ENCODE results near the gene OSBPL2.

OSBPL2 gene

DNA sequence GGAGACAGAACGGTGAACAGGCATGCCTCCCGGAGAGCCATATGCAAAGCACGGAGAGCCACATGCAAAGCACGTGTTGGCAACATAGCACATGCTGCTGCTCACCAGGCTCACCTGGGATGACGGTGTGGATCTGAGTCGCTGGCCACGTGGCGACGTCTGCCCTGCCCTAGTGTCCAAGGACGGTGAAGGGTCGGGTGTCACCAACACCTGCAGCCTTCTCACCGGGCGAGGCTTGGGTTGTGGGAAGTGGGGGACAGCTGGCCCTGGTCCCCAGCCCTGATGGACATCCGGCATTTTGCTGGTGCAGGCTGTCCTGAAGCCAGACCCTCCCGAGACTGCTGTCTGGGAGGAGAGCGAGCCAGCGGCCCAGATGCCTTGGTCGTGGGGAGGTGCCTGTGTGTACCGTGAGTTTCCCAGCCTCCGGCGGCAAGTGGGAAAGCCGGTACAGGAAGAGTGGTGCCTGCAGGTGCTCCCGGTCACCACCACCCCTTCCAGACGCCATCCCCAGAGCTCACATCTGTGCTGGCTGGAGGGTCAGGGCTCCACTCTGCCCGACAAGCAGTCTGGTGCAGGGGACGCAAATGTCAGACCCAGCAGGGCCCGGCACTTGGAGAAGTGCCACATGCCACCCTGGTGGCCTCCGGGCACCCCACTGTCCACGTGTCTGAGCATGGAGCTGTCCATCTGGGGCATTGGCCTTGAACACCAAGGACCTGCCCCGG is 58.6 kb downstream of the OSBPL2 start:
- DNase-seq (ENCODE audit: insufficient read length, low spot score) (no peak), FAIRE-seq (peak; percentile 83)

- no peak for DNase-seq (ENCODE audit: insufficient read length, low spot score)
- FAIRE-seq: peak; percentile 9
Measured at GRCh38 chr20:62297449-62298227, 59.3 kb downstream of the OSBPL2 start.

GRCh38 chr20:62298577-62299249 is 60.4 kb downstream of the OSBPL2 start:
- DNase-seq (ENCODE audit: insufficient read length, low spot score) (no peak), FAIRE-seq (peak; percentile 44)

DNA sequence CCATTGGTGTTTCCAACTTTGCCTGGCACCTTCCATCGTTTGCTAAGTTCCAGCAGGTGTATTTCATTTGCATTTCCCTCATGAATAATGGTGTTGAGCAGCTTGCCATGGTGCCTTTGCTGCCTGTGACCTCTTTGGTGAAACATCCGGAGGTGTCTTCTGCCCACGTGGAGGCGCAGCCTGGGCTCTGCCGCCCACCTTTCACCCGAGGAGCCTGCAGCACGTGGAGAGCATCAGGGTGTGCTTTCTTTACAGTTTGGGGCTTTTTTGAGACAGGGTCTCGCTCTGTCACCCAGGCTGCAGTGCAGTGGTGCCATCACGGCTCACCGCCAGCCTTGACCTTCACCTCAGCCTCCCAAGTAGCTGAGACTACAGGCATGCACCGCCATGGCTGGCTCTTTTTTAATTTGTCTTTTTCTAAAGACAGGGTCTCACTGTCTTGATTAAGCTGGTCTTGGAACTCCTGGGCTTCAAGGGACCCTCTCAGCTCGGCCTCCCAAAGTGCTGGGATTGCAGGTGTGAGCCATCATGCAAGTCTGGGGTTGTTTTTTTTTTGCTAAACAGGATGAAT is 61.4 kb downstream of the OSBPL2 start:
- DNase-seq (ENCODE audit: insufficient read length, low spot score) (no peak), FAIRE-seq (no peak)

DNA sequence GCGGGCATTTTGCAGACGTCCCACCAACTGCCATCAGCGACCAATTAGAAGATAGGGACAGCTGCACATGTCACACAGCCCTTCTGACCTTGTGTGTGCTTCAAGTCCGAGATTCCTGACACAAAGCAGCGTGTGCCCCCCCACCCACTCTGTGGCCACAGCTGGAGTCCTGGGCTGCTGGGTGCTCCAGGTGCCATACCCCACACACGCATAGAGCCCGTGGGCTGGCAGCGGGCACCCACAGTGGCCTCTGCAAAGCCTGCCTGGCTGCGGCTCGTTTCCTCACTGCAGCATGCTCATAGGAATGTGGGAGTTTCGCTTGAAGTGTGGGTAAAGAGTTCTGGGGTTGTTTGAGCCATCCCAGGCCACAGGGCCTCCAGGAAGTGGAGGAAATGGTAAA is 62.0 kb downstream of the OSBPL2 start:
- FAIRE-seq: no peak
- DNase-seq (ENCODE audit: insufficient read length, low spot score): no peak

DNA sequence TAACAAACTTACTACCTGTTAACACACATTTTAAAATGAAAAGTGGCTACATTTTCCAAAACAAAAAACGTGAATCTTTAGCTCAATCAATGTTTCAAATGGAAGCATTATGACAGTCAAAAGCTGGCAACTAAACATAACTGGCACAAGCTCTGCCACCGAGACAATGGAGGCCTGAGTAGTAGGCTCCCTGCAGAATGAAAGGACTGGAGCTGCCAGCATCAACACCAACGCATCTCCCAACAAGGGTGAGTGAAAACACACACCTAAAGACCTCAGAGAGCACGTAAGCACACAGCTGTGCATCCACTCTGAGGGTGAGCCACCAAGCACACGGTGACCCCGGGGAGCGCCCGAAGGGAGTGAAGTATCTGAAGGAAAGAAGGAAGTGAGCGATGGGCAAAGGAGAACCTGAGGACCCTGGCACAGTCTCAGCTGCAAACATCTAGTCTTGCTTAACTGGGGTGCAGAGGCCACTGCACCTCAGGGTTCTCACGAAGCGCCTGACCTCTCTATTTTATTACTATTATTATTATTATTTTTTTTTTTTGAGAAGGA is 62.9 kb downstream of the OSBPL2 start:
- no peak for FAIRE-seq
- no peak for DNase-seq (ENCODE audit: insufficient read length, low spot score)

- FAIRE-seq: no peak
- peak; percentile 100 for DNase-seq (ENCODE audit: insufficient read length, low spot score)
Measured at GRCh38 chr20:62301773-62302340, 63.5 kb downstream of the OSBPL2 start.

DNA sequence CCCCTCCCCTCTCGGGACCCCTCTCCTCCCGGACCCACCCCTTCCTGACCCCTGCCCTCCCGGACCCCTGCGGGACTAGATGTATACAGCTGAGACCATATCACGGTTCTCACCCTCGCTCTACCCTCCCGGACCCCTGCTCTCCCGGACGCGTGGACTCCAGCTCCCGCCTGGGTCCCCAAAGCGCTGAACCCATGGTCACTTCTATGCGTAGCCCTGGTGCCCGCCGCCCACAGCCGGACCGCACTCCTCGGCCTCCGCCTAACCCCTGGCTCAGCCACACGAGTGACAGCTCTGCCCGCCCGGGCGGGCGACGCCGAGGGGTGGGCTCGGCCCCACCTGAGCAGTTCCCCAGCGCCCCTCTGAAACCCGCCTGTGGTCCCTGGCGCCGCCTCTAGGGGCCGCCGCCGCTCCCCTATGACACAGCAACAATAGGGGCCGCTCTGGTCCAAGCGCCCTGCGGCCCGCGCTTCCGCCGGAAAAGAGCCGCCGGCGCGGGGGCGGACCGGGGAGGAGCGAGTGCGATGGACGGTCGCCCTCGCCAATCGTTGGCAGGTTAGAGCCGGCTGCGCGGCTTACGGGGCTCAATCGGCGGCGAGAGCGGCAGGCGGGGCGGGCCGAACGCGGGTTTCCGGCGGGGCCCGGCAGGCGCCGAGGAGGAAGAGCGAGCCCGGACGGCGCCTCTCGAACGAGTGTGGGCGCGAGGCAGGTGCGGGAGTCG is 64.2 kb downstream of the OSBPL2 start, which contains the start of gene ADRM1:
Gene ADRM1 (plus strand): TSS at position 657 of the 721 bp plus-strand sequence. CDS start 572 bp downstream, outside the sequence.
- FAIRE-seq (peak; percentile 99), DNase-seq (ENCODE audit: insufficient read length, low spot score) (peak; percentile 100)

- FAIRE-seq (no peak), DNase-seq (ENCODE audit: insufficient read length, low spot score) (no peak)
Measured at GRCh38 chr20:62303062-62303339, 64.7 kb downstream of the OSBPL2 start.

- peak; percentile 47 for DNase-seq (ENCODE audit: insufficient read length, low spot score)
Measured at GRCh38 chr20:62303340-62304226, 65.3 kb downstream of the OSBPL2 start.

GRCh38 chr20:62304331-62305148 is 66.2 kb downstream of the OSBPL2 start:
- FAIRE-seq: peak; percentile 65
- DNase-seq (ENCODE audit: insufficient read length, low spot score): no peak

More at GRCh38 chr20:62303340-62304226, 65.3 kb downstream of the OSBPL2 start:
- peak; percentile 68 for FAIRE-seq

DNA sequence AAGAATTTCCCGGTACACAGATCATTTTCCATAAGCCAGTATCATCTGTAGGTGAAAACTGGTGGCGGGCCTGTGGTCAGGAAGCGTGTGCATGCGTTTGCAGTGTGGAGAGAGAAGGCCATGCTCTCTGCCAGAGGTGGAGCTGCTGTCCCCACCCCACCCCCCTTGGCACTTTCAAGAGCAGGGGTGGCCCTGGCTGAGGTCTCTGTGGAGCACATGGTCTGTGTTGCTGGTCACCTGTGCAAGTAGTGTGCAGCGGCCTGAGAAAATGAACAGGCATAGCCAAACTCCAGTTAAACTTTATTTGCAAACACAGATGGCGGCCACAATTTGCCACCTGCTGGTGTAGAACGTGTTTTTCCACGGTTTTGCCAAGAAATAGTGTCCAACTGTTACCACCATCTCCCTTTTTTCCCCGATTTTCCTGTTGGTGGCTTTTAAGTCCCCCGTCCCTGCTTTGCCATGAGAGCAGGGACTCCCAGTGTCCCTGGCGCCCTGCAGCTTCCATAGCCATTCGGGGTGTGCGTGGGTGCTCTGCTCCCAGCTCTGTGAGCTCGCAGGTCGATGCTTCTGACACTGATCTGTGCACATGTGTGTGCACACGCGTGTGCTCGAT is 66.9 kb downstream of the OSBPL2 start:
- FAIRE-seq (peak; percentile 85), DNase-seq (ENCODE audit: insufficient read length, low spot score) (no peak)

DNA sequence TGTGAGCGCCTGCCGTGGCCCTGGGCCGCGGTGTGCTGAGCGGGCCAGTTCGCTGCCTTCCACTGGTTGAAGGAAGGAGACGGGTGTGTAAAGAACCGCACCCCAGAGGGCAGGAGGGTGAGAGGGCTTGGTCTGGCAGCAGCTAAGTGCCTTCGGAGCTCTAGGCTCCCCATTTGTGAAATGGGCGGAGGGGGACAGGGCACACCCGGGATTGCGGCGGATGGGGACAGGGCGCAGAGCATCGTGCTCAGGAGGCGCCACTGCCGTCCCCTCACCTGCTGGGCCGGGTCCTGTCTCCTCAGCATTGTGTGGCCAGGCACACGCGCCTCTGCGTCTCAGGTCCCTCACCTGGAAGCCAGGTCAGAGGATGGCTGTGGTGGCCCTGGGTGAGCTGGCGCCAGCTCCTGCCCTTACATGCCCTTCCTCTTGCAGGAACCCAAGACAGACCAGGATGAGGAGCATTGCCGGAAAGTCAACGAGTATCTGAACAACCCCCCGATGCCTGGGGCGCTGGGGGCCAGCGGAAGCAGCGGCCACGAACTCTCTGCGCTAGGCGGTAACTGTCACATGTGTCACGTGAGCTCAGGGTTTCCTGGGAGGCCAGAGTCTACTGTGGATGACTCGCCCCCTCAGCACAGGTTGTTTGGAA is 67.6 kb downstream of the OSBPL2 start:
- peak; percentile 51 for FAIRE-seq

DNA sequence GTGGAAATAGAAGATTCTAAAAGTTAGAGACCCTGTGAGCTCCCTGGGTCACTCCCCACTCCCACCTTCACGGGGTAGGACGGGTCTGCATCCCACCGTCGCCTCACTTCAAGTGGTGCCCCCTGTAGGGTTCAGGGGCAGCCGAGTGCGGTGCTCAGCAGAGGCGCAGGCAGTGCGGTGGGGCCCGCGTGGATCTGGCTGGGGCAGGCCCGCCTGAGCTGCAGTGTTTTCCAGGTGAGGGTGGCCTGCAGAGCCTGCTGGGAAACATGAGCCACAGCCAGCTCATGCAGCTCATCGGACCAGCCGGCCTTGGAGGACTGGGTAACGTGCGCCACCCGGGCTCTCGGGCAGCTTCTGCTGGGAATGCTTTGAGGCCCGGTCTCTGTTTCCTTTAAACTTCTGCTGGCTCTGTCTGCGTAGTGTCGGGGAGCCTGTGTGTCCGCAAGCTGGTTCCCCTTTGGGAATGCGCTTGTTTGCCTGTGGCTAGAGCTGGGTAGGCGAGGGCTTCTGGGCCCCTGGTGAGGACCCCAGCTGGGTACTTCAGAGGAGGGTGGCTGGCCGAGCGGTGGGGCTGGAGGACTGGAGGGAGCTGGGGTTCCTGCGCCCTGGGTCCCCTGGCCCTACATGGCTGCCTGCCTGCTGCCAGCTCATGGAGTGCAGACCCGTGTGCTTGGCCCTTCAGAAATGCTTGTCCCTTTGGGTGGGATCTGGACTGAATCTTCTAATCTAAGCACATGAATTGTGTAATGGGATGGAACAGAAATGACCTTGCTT is 68.3 kb downstream of the OSBPL2 start:
- FAIRE-seq (no peak), DNase-seq (ENCODE audit: insufficient read length, low spot score) (no peak)

More for the DNA sequence above, 67.6 kb downstream of the OSBPL2 start:
- no peak for DNase-seq (ENCODE audit: insufficient read length, low spot score)

DNA sequence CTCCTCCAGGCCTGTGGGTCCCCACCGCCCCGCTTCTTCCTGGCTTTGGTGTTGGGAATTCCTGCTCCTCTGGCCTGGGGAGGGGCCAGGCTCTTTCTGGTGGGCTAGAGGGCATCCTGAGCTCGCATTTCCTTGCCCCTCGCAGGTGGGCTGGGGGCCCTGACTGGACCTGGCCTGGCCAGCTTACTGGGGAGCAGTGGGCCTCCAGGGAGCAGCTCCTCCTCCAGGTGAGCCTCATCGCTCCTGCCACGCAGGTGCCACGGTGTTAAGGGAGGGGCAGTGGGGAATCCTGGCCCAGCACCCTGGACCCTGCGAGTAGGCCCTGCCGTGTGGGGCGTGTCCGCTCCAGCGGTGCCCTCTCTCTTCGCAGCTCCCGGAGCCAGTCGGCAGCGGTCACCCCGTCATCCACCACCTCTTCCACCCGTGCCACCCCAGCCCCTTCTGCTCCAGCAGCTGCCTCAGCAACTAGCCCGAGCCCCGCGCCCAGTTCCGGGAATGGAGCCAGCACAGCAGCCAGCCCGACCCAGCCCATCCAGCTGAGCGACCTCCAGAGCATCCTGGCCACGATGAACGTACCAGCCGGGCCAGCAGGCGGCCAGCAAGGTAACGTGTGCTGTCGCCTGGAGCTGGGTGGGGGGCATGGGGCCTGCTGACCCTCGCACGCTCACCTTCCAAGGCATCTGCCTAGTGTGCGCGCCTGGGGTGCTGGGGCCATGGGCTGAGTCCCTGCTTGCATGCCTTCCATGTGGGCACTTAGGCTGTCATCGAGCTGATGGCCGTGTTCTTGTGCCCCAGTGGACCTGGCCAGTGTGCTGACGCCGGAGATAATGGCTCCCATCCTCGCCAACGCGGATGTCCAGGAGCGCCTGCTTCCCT is 69.1 kb downstream of the OSBPL2 start:
- FAIRE-seq: peak; percentile 62
- DNase-seq (ENCODE audit: insufficient read length, low spot score): no peak

Measured in HTR-8/SVneo (cell line).